CD4-positive, alpha-beta T cell treated with Interleukin-2 at 100 ng/mL for 4 hours (primary cell): ENCODE measurements around the gene ITPA.

ENCODE experiments used
- DNase-seq: peaks from one replicate; pipeline ENCODE4 v3.0.0-alpha.2; 2020; ENCODE audit warnings: low spot score

Gene ITPA

DNA sequence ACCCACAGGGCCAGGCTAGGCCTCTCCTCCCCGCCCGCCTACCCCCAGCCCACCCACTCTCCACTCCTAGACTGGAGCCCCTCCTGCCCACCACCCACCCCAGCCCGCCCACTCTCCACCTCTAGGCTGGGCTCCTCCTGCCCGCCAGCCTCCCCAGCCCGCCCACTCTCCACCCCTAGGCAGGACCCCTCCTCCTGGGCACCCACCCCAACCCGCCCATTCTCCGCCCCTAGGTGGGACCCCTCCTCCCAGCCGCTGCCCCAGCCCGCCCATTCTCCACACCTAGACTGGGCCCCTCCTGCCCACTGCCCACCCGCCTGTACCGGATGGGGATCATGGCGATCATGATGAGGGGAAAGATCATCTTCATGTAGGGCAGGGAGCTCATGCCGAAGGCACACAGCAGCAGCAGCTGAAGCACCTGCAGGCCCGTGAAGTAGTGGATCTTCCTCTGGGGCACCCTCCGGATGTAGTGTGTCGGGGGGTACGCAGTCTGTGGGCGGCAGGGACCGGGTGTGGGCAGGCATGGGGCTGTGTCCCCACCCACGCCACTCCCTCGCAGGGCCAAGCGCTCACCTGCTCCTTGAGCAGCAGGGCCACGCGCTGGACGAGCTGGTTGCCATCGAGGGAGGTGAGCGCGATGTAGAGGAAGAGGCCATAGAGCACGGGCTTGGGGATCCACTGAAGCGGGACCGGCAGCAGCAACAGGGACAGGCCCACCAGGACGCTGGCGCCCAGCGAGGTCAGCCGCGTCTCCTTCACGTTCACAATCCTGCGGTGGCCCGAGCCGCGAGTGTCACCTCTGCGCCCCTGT is 18.8 kb downstream of the ITPA start:
- no peak for DNase-seq

DNA sequence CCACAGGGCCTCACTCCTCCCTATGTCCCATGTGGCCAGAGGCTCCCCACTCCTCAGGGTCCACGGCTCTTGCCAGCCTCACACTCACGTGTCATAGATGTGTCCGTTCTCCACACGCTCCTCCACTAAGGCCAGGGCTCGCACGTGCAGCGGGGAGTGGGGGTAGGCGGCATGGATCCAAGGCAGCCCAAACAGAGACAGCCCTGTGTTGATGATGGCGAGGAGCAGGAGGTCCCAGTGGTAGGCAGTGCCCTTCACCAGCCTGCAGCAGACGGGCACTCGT is 19.4 kb downstream of the ITPA start:
- DNase-seq: no peak

DNA sequence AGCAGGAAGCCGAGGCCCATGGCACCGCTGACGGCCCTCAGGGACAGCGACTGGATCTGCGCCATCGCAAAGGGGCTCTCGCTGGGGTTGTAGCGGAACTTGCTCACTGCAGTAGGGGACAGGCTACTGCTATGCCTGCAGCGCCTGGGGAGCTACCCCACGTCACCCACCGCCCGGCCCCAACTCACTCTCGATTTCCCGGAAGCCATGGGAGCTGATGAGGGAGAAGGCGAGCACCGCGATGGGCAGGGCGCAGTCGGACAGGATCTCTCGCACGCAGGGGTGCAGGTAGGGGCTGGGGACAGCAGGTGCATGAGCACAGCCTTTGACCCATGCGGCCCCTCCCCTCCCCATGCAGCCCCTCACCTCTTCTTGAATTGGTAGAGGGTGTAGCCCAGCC is 19.9 kb downstream of the ITPA start:
- no peak for DNase-seq

DNA sequence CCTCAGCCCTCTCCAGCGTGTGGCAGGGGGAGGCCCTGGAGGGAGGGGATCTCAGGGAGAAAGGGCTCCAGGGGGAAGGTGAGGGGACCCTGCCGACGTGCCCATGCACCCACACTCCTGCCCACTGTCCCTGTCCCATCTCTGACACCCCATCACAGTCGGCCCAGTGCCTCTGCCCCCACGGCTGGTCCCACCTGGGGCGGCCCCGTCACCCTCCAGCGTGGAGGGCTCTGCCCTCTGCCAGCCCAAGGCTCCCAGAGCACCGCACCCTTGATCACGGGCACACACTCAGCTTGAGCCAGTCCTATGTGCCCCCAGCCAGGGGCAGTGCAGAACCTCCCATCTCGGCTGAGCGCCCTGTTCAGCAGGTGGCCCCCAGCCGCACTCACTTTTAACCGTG is 20.5 kb downstream of the ITPA start:
- no peak for DNase-seq

DNA sequence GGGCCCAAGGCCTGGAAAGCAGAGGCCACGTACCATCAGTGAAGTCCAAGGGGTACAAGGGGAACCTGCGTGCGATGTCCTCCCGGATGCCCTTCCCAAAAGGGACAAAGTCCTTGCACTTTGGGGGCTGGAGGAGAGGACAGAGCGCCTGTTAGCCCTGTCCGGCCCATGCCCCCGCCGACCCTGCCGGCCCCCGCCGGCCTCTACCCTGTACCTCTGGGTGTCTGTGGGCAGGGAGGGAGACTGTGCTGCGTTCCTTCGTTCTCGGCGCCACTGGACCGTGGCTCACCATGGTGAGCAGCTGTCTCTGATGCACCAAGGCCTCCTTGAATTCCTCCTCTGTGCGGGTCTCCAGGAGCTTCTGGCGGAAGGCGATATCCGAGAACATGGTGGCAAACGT is 21.8 kb downstream of the ITPA start:
- DNase-seq: no peak

DNA sequence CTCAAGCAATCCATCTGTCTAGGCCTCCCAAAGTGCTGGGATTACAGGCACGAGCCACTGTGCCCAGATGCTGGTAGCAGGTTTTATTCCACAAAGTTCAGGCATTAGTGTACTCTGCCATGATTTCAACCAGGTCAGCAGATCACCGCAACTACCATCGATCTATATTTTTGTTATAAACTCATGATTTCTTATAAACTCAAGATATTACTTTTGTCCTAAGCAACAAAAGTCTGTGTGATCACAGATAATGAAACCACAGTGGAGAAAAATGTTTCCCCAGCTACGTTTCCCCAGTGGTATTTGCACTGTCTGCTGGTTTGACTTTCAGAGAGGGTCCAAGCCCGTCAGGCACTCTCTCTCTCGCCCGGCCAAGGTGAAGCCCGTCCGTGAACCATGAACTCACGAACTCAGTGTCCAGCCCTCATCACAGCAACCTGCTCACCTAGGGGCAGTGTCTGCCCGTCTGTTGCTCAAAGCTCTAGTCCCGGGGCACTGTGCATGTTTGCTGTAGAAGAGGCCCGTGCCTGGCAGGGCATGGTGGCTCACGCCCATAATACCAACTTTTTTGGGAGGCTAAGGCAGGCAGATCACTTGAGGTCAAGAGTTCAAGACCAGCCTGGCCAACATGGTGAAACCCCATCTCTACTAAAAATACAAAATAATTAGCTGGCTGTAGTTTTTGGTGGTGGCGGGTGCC is 22.7 kb downstream of the ITPA start:
- DNase-seq: no peak

DNA sequence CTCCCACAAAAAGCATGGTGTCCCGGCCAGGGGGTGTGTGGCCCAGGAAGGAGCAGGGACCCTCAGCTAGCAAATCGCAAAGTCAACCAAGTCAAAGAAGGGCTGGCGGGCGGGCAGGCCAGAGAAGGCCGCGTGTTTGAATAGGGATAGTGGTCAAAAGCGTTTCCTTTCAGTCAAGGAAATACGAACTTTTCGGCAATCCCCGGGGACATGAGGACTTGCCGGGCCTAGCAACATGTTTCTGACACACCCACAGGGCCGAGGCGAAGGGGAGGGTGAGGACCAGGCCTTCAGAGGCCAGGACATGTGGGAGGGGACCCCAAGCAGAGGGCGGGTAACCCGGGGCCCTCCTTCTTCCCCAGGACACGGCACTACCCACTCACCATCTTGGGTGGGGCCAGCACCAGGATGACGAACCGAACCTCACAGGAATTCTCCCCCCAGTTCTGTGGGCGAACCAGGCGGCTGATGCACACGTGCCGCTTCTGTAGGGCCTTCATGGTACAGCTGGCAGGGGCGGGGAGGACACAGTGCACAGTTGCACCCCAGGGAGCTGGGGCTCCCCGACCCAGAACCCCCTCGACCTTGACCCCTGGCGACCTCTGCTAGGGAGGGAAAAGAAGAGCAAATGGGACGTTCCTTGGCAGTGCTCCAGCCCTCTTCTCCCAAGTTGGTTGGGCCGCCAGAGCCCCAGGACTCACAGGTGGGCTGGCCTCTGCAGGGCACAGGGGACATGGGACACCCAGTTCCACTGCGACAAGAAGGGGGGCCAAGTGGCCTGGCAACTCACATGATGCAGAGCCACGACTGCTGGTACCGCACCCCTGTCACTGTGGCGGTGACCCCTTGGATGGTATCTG is 24.1 kb downstream of the ITPA start:
- no peak for DNase-seq

DNA sequence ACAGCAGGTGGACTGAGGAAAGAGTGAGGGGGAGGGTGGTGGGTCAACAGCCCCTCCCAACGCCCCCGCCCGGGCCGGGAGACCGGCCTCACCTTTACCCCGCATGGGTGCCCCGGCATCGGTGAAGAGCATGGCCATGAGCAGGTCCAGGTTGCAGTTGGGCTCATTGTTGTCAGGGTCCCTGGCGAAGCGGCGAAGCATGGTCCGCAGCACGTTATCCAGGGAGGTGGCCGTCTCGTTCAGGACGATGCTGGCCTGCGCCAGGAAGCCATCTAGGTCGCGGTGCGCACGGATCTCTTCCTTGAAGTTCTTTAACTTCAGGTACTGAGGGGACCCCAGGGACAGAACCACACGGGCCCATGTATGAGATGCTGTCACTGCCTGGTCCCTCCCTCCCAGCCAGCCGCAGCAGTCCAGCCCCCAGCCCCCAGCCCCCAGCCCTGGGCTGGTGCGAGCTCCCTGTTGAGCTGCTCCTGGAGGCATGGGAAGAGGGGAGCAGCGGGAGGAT is 24.7 kb downstream of the ITPA start:
- DNase-seq: no peak

DNA sequence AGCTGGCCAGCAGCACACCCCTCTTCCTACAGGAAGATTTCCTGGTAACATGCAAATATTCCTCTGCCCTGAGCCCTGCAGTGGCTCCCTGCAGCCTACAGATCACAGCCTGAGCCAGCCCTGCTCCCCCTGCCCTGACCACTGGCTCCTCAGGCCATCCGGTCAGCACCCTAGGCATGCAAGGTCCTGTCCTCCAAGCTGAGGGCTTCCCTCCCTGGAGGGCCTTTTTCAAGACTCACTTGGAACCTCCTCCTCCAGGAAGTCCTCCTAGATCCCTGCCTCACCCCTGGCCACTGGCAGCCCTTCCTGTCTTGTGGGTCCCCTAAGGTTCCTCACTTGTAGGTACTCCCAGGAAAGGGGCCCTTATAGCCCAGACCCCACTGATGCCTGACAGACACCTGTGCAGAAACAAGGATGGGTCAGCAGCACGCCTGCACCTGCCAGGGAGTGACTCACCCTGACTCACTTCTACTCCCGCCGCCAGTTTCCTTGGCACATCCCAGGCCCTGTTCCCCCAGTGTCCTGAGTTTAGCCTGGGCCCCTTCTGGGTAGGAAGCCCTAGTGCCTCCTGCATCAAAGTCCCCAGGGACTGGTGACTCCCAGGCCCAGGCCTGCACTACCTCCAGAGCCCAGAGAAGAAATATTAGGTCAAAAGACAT is 26.5 kb downstream of the ITPA start:
- DNase-seq: no peak

DNA sequence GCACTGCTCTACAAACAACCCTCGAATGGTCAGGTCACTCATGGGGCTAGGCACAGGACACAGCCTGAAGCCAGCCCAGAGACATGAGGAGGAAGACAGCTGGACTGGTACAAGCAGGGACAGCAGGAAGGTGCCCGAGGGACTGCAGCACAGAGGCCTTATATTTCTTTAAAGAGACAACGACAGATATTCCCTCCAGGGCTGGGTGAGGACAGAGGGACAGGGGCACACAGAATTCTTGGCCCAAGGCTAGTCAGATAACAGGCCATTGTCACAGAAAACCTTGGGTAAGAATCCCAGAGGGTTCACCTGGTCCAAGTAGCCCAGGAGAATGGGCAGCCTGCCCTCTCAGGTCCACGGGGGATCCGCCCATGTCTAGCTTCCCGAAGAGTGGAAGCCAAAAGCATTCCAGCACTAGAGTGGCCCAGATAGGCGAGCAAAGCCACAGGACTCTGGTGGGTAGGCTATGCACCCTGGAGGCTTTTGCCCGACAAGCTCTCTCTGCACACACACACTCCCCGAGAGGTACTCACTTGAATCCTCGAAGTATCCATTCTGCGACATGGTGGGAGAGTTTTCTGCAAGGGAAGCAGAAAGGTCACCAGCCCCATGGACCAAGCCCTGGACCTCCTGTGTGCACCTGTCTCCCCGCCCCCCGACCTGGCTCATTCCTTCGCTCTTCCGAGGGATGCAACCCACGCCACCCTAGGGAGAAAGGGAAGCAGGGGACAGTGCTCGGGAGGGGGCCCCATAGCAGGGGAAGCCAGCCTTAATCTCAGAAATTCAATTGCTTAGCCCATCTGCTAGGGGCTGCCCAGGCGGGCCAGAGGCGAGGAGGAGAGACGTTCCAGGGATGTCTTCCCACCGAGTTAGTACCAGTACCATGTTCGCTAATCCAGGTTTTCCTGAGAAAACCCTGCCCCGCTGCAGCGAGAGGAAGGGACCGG is 28.0 kb downstream of the ITPA start:
- no peak for DNase-seq

DNA sequence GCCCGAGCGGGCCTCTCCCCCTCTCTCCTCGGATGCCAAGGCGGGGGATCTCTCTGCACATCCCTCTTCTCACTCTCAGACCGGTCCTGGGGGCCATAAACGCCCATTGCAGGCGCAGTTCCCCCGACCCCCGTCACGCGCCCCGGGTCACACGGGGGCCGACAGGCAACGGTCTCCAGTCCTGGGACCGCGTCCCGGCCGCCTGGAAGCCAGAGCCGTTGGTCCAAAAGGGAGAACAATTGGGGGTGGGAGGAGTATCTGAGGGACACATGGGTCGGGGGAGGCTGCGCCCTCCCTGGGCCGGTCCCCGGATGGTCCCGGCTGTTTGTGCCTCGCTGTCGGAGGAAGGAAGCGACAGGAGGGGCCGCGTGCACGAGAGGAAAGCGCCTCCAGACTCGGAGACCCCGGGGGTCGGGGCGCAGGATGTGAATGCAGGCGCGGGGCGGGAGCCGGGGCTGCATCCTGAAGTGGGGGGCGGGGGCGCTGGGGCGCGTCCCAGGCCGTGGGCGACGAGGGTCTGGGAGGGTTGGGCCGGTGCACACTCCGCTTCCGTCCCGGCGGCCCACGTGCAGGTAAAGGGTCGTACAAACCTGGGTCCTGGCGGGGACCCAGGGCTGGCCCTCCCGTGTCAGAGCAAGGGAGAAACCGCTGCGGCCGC is 28.8 kb downstream of the ITPA start:
- no peak for DNase-seq

DNA sequence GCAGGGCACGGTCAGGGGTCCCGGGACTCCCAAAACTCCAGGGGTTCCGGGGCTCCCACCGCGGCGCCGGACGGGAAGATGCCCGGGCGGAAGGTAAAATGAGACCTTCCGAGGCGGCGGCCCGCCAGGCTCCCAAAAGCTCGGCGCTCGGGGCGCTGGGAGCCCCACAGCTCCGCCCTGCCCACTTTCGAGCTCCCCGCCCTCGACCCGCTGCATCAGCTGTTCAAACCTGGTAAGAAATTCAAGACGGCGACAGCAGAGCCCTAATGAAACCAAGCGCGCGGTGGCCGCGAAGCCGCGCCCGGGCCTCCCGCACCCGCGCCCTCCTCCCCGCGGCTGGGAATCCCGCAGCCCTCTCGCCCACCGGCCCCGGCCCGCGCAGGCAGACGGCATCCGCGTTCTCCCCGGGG is 29.3 kb downstream of the ITPA start:
- peak; percentile 37 for DNase-seq

DNA sequence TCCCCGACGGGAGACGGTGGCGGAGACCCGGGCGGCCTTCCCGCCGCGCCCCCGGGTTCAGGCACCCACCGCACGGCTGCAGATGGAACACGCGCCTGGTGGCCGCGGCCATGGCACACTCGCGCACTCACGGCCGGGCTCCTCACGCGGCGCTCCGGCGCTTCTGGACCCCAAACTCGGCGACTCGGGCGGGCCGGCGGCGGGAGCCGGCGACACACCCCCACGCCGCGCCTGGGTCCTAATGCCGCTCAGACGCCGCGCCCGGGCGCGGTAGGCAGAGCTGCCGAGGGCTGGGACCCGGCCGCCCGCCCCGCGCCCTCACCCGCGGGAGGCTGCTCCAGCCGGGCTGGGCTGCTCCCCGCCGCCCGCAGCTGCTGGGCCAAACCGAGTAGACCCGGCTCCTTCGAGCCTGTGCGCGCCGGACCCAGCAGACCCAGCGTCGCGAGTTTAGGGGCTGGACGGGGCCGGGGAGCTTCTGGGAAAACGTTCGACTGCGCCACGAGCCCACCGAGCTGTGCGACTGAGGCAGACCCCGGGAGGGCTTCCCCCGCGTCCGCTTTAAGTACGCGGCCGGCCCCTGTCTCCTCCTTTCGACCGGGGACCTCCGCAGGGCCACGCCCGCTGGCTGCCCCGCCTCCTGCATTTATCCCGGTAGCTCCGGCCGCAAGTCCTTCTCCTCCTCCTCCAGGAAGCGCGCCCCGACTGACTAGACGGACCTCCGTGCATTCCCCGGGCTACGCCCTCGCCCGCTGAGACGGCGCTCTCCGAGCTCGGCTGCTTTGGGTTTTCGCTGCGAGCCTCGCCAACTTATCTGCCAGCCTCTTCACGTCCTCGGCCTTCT is 29.9 kb downstream of the ITPA start, which contains the start of gene SLC4A11:
TSS of gene SLC4A11 (minus strand) at position 165 of the 841 bp plus-strand sequence. CDS start at position 112, 53 bp downstream.
- peak; percentile 29 for DNase-seq

DNA sequence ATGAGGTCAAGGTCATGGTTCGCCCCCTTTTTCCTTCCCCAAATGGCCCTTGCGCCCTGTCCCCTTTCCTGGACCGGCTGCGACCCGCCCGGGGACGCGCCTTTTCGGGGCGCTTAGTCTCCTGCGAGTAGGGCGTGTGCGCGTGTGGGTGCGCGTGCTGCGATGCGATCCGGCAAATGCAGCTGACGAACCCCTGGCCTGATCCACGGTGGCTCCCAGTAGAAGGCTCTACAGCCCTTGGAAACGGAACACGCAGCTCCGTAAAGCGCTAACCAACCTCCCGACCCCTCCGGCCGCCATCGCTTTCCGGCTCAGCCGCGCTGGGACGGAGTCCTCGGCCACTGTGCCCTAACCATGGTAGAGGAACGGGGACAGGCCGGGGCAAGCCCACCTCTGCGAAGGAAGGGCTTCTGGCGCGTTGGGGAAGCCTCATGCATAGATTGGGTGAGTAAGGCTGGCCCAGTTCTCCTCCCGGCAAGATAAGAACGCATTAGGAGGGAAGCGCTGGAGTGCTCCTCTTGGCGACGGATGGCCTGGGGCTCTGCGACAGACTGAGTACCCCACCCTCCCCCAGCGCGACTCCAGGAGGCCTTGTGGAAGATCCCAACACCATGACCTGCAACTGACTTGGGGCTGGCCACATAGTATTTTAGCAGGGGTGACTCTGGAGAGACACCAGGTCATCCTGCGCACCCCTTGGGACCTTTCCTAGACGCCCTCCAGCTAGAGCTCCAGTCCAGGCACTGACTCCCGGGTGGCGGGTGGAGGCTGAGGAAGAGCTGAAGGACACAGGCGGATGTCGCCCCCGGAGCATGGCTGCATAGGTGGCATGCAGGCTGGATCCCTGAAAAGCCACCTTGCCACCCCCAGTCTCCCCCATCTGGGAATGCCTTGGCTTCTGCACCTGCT is 30.8 kb downstream of the ITPA start:
- no peak for DNase-seq

DNA sequence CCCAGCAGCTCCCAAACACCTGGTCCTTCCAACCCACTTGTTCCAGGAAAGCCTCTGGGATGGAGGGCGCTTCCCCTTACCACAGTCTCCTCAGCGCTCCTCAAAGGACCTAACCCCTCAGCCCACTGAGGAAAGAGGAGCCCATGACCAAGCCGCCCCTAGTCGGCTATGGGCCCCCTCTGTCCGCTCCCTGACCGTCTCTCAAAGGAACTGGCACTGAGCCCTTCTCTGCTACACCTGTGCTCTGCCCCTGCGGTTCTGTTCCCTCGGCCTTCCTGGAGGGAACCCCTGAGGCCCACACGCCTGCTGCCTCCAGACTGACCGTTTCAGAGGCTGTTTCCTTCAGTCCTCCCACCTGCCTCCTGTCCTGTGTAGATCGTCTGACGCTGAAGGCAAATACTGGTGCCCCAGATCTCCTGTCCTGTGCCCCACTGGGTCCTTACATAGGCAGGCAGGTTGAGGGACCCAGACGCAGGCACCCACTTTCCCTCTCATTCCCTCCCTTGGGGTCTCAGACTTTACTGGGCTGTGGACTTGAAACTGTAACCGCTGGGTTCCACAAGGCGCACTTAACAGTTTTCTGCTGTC is 31.6 kb downstream of the ITPA start:
- DNase-seq: no peak

DNA sequence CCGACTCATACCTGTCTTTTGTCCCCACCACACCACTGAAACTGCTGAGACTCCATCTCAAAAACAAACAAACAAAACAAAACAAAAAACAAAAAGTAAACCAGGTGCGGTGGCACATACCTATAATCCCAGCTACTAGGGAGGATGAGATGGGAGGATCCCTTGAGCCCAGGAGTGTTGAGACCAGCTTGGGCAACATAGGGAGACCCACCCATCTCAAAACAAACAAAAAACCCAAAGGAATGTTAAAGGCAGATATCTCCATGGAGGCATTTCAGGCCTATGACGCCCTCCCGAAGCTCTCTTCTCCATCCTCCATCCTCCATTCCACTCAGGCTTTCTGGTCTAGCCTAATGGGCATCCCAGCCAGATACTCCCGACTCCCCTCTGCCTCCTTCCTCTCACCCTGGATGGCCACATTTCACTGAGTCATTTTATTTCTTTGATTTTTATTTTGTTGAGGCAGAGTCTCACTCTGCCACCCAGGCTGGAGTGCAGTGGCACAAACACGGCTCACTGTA is 32.9 kb downstream of the ITPA start:
- DNase-seq: no peak

DNA sequence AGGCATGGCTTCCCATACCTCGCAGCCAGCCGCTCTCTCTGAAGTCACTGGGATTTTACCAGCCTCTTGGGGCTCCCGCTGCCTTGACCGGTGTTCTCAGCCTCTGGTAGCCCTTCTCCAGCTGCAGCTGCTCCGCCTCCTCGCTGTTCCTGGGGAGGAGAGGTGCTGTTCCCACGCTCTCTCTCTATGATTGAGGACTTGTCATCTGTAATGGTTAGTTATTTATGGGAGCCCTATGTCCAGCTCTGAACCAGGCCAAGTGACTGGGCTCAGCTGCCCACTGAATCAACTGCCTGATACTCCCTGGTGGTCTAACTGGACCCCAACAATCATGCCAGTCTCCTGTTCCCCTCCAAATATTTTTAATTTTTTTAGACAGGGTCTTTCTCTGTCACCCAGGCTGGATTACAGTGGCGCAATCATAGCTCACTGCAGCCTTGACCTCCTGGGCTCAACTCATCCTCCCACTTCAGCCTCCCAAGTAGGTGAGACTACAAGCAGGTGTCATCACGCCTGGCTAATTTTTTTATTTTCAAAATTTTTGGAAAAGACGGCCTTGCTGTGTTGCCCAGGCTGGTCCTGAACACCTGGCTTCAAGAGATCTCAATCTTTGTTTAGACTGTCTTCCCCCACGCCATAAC is 34.5 kb downstream of the ITPA start:
- DNase-seq: no peak
